ENCODE measurements around the gene NBR1. TPM values are rescaled to one million over a fixed set of nuclear protein-coding genes. Genes with fewer than 3 reads are reported as not detected.

The NBR1 gene
- total and polyA plus RNA-seq, 2 of the 4 experiments (the other 2 are of a cell fraction) = 52.4 to 132 TPM

GRCh38 chr17:43170766-43171585 is at the start of gene NBR1 (continued):
- TF ChIP-seq RFX5 (IDR thresholded peaks at IDR 0.05; ENCODE audit: low read depth, low read length) (no peak), MAFK (IDR thresholded peaks at IDR 0.05; ENCODE audit: low read depth, low read length) (no peak), MXI1 (IDR thresholded peaks at IDR 0.05; ENCODE audit: borderline replicate concordance, low read depth, low read length) (0 out of 2 replicates have a peak, but pooled peaks have one; percentile 36), SMC3 (IDR thresholded peaks at IDR 0.05; ENCODE audit: low read depth, low read length) (no peak), CEBPB (IDR thresholded peaks at IDR 0.05; ENCODE audit: low read depth, low read length) (peak; percentile 13; the same call in 1 of the 2 replicates), POLR2A (IDR thresholded peaks at IDR 0.05; ENCODE audit: low read depth, low read length) (peak; percentile 91), MAZ (IDR thresholded peaks at IDR 0.05; ENCODE audit: borderline replicate concordance, low read depth, low read length) (peak; percentile 45; the same call in 1 of the 2 replicates), ELK1 (IDR thresholded peaks at IDR 0.05; ENCODE audit: borderline replicate concordance, low read depth, low read length) (no peak)
